HTR-8/SVneo (cell line): Measurements from ENCODE around the gene FAM181A.
A peak's percentile ranks its signal among the peaks of the same experiment; 100 is the strongest.

Experiments used
- DNase-seq: peaks from one replicate; pipeline ENCODE4 v3.0.0; 2011; ENCODE audit warnings: low spot score, mixed read lengths; ENCODE audit not compliant: insufficient read length
- FAIRE-seq: peaks from 2 replicates; lab custom pipeline; 2011; peaks lifted over from hg19 to GRCh38; lab: Jason Lieb, UNC

Gene FAM181A

DNA sequence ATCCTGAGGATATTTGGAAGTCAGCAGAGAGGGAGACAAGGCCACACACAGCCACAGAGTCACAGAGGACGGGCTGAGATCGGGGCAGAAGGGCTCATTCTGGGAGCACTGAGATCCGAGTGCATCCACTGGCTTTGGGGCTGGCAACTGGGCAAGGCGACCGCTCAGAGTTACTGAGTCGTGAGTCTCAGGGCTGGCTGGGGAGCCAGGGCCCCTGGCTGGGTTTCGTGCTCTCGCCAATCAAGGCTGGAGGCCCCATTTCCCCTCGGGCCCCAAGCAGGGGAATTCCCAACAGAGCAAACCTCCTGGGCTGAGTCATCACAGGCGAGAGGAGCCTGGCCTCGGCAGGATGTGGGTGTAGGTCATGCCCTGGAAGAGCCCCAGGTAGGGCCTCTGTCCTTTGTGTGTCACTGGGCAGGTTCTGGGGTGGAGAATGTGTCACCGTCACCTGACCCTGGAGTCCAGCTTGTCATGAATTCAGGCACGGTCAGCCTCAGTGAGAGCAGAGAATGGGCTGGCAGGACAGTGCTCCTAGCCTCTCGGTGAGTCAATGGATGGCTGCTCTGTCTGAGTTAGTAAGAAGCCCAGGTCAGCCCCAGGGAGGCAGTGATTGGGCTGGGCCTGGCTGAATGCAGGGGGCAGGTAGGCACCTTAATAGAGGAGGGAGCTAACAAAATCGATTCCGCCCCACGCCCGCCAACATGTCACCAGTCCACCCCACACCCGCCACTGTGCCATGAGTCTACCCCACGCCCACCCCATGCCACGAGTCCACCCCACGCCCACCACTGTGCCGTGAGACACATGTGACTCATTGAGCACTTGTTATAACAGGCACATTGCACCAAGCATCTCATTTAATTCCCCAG, 32.3 kb downstream of the FAM181A start:
- peak; percentile 90 for DNase-seq
- FAIRE-seq: peak; percentile 54

GRCh38 chr14:93960108-93960475, 32.9 kb downstream of the FAM181A start:
- no peak for FAIRE-seq
- no peak for DNase-seq

- FAIRE-seq (no peak), DNase-seq (no peak)
These were observed 33.8 kb downstream of the FAM181A start for GRCh38 chr14:93960774-93961438.

DNA sequence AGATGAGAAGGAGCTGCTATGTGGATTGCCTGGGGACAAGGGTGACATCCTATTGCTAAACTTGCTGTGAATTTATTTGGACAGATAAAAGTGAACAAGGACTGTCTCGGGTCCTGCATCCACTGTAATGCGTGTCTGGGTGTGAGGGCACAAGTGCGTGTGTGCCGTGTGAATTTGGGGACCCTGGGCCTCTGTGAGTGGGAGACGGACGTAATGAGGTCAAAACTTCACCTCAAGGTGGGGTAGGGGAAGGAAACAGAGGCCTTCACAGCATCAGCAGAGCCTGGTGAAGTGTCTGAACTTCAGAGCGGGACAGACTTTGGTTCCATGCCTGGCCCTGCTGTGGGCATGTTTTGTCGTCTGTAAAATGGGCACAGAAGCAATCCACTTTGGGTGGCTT, 34.5 kb downstream of the FAM181A start:
- no peak for FAIRE-seq
- no peak for DNase-seq

DNA sequence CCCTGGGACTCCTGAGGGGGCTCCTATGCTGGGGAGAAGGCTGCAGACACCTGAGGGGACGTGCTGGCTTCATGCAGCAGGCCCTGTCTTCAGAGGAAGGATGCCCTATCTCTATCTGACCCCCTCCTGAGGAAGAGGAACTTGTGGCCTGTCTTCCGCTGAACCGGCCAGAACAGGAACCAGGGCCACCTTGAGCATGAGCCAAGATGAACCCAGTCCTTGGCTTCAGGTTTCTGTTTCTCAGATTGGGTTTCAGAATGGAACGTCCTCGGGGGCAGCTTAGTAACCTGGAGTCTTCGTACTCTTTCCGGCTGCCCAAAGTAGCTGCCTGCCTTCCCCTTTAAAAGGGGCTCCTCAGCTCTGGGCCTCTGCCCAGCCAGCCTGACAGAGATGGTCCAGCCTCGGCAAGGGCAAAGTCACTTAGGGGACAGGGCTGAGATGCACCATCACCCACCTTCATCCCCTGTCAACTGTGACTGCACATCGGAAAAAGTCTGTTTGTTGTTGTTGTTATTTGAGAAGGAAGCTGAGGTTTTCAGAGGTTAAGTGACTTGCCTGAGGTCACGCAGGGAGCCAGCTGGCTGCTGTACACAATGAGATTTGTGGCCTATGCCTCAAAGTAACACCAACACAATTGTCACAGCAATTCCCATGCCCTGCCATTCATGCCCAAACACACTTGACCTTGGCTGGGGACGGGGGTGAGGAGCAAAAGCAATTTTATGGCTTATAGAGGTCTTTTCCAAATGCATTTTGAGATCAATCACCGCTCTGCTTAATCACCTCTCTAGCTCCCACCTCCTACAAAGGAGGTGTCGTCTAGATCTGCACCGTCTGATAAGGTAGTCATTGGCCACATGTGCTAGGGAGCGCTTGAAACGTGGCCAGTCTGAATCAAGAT, 35.8 kb downstream of the FAM181A start:
- FAIRE-seq: peak; percentile 49

DNA sequence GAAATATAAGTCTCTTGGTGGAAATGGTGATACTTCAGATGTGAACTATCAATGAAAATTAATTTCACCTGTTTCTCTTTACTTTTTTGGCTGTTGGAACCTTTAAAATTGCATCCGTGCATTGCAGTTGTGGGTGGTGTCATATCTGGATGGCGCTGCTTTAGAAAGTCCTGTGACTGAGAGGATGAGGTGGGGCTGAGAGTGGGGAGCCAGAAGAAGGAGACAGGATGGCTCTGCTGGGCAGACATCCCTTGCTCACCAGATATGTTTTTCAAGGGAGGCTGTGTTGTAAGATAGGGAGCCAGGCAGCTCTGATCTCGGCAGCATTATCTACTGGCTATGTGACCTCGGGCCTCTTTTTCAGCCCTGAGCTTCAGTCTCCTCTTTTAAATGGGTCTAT, 36.5 kb downstream of the FAM181A start:
- FAIRE-seq: no peak
- DNase-seq: no peak

More for the DNA sequence above, 35.8 kb downstream of the FAM181A start:
- DNase-seq: no peak

DNA sequence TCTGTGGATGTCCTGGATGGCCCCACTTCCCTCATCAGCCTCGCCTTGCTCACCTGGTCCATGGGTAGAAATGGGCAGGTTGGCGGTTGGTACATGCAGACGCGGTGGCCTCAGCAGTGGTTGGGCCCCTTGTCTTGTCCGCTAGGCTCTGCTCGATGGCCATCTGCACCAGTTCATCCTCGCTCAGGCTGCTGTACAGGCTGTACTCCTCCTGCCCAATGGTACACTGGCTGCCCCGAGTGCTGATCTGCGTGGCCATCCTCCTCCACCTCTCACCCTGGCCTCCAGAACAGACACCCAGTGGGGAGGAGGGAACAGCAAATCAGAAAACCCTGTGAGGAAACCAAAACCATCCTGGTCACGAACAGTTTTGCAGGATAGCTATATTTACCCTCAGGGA, 37.1 kb downstream of the FAM181A start:
- no peak for FAIRE-seq
- DNase-seq: no peak

DNA sequence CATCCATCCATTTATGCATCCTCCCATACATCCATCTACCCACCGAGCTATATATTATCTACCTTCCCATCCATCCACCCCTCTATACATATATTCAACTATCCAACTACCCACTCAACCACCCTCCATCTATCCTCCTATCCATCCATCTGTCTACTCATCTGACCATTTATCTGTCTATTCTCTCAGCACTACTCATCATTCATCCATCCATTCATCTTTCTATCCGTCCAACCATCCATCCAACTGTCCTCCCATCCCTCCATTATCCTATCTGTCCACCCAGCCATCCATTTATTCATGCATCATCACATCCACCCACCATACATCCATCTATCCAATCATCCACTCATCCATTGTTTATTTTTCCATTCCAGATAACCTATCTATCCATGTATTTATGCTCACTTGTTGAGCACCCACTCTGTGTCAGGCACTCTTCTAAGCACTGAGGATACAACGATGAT, 37.7 kb downstream of the FAM181A start:
- no peak for FAIRE-seq
- no peak for DNase-seq

DNA sequence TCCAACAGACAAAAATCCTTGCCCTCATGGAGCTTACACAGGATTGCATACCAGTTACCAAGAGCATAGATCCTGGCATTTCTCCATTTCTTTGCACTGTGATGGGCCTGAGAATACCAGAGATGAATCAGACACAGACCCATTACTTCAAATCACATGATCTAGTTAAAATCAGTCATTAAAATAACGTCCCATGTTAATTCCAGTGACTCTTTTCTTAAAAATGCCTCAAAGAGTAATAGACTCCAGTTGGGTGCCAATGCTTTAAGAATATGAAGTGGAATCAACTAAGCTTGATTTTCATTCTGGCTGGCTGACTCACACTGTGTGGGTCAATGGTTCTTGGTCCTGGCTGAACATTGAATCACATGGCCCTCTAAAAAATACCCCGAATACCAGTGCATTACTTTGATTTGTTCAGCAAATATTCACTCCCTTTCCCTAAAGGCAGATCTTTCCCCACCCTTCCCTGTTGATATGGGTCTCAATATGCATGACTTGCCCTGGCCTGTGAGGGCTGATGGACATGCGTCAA, 38.2 kb downstream of the FAM181A start:
- no peak for FAIRE-seq
- peak; percentile 35 for DNase-seq

DNA sequence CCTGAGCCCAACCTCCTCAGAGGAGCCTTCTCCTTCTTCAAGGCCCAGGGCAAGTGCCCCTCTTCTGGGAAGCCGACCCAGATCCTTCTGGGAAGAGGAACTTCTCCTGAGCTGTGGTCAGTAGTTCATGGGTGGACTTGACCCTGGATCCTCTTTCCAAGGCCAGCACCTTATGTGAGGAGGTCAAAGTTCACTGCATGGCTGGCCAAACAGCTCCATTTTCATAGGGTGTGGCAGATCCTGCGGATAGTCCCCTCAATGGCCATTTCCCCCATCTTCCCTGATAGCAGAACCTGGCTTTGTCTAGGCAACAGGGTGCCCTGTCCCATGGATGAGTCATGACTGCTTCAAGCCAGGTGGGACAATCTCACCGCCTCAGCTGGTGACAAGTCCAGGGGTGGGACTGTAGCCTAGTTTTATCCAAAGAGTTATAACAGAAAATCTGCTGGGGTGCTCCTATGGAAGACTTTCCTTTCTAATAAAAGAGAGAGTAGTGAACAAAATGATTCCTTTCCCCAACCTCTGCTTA, 38.9 kb downstream of the FAM181A start:
- FAIRE-seq (no peak), DNase-seq (no peak)

GRCh38 chr14:93967637-93968250, 40.6 kb downstream of the FAM181A start:
- FAIRE-seq: no peak
- DNase-seq: no peak

DNA sequence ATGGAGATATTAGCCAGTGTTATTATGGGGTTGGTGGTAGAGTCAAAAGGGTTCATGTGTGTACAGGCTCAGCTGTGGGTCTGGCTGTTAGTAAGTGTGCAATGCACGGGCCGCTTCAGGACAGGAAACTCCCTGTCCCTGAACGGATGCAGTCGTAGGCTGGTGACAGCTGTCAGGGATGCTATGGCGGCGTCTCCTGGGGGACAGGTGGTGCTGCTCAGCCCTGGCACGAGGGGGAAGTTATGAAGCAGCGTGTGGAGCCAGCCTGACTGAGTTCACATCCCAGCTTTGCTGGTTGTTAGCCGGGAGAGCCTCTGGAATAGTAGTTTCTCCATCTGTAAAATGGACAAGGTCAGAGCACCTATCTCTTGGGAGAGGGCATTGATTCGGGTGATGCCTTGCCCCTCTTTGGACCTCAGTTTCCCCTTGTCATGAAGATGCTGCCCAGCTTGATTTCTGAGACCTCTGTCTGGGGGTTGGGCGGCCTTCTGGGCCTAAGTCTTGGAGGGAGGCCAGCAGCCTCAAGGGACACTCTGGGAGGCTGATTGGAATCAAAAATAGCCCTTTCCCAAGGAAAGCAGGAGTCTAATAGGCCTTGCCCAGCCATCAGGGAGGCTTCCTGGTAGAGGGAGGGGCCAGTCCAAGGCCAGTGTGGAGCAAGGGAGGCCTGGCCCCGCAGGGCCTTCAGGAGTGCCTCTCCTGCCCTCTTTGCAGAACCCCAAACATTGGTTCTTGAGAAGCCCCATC, 42.1 kb downstream of the FAM181A start:
- FAIRE-seq (no peak), DNase-seq (no peak)

DNA sequence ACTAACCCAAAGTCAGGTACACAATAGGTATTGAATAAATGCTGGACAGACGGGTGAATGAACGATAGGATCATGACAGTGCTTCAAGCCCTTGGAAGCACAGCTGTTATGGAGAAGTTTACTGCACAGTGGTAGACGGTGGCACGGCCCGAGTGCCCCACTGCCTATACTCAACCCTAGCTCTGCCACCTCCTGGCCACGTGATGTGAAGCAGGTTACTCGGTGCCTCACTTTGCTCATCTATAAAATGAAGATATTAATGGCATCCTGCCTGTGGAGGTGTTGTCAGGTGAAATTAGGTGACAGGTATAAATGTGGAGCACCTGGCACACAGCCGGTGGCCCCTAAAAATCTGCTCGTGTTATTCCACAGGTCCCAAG, 43.4 kb downstream of the FAM181A start:
- peak; percentile 31 for DNase-seq
- FAIRE-seq: peak; percentile 73

DNA sequence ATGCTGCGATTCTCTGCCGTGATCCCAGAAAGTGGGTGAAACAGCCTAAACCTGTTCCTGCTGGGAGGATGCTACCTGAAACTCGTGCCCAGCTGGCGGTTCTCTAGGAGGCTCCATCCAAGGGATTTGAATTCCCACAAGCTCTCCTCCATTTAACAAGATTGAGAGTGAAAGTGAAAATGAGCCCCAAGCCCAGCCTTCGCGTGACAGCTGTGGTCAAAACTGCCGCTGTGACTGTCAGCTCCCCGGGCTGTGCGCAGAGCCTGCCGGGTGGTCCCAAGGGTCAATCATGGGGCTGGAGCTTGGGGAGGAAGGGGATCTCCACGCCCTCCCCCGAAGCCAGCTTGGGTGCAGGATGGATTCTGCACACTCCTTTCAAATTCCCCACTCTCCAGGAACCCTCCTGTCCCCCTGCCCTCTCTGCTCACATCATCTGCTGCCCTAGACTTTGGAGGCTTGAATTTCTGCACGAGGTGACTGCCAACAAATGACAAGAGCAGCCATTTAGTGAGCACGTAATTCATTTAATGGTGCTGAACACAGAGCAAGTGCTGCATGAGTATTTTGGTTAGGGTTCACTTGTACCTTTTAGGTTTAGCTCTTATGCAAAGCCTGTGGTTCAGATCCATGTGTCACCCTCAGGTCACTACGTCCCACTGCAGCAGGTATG, 44.0 kb downstream of the FAM181A start:
- FAIRE-seq (no peak), DNase-seq (no peak)

DNA sequence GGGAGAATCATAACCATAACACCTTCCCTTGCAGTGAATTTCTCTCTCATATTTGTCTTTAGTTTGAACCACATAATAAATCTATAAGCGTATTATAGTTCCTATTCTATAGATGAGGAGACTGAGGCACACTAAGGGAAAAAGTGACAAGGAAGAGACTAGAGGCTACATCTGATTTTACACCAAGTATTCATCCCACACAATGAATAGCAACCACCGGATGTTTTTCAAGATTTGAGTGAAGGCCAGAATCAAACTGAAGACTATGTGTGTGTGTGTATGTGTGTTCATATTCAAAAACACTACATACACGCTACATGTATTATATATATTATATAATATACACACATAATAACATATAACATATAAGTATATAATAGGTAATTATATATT, 44.5 kb downstream of the FAM181A start:
- FAIRE-seq (no peak), DNase-seq (no peak)

GRCh38 chr14:93972618-93973205, 45.6 kb downstream of the FAM181A start:
- DNase-seq (no peak), FAIRE-seq (no peak)

- FAIRE-seq: no peak
- no peak for DNase-seq
These were observed 46.5 kb downstream of the FAM181A start for GRCh38 chr14:93973607-93974006.

DNA sequence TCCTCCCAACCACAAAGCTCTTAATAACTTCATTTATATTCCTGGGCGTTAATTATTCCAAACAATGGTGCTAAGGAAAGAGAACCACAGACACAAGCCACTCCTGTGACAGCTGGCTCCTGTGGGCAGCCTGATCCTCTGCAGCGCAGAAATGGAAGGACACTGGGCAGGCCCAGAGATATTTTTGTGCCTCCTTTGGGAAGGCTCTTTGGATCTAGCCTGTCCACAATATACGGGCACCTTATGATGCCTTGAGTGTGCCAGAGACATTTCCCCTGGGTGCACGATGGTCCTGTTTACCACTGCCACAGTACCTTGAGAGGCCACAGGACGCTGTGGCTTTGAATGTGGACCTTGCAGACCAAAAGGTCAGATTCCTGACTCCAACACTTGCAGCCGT, 47.2 kb downstream of the FAM181A start:
- FAIRE-seq: no peak
- DNase-seq: no peak
